WERI-Rb-1 (cell line): Measurements from ENCODE around the gene GPR132.
A peak's percentile ranks its signal among the peaks of the same experiment; 100 is the strongest.

Experiments used
- DNase-seq: peaks from one replicate; pipeline ENCODE4 v3.0.0-alpha.2; 2020
- H3K27ac ChIP-seq: fragments of 250-450 bp; sonication (Bioruptor Pico); 2 replicates; pipeline ENCODE4 v1.5.1; 2020; ENCODE audit warnings: mild to moderate bottlenecking, moderate library complexity
- H3K27me3 ChIP-seq: fragments of 250-450 bp; sonication (Bioruptor Pico); 2 replicates; pipeline ENCODE4 v1.5.1; 2021; ENCODE audit warnings: mild to moderate bottlenecking, low read depth, moderate library complexity; ENCODE audit not compliant: insufficient read depth, severe bottlenecking
- H3K36me3 ChIP-seq: fragments of 250-450 bp; sonication (Bioruptor Pico); 2 replicates; pipeline ENCODE4 v1.5.1; 2020; ENCODE audit warnings: mild to moderate bottlenecking, moderate library complexity
- H3K4me3 ChIP-seq: 2 replicates; pipeline ENCODE4 v1.5.1; 2011; ENCODE audit warnings: low read depth, mild to moderate bottlenecking, control low read depth, low read length
- H3K9me3 ChIP-seq: fragments of 250-450 bp; sonication (Bioruptor Pico); 2 replicates; pipeline ENCODE4 v1.5.1; 2021; ENCODE audit warnings: mild to moderate bottlenecking, moderate library complexity; ENCODE audit not compliant: severe bottlenecking
- CTCF ChIP-seq: IDR thresholded peaks from 2 replicates; pipeline ENCODE4 v1.5.1; 2011; ENCODE audit warnings: low read depth, mild to moderate bottlenecking, control low read depth, inconsistent platforms, low read length

The GPR132 gene

GRCh38 chr14:105058521-105059034 lies 6.7 kb downstream of the GPR132 start:
- Histone ChIP-seq H3K27ac (no peak overlapping the region), H3K27me3 (no peaks in the 10 kb centered on the region)
- DNase-seq: no peak

GRCh38 chr14:105056303-105056831 lies 8.9 kb downstream of the GPR132 start:
- TF ChIP-seq CTCF: no peak
- H3K9me3 ChIP-seq: no peaks in the 10 kb centered on the region
- no peak overlapping the region for H3K27ac ChIP-seq
- no peak overlapping the region for H3K4me3 ChIP-seq
- DNase-seq: no peak
- H3K27me3 ChIP-seq: no peaks in the 10 kb centered on the region
- H3K36me3 ChIP-seq: no peaks in the 10 kb centered on the region

More at GRCh38 chr14:105058521-105059034, 6.7 kb downstream of the GPR132 start:
- Histone ChIP-seq H3K9me3 (no peaks in the 10 kb centered on the region), H3K36me3 (no peaks in the 10 kb centered on the region), H3K4me3 (no peak overlapping the region)
- 0 out of 2 replicates have a peak, but pooled peaks have one; percentile 15 for TF ChIP-seq CTCF

- H3K9me3 ChIP-seq: no peaks in the 10 kb centered on the region
- no peaks in the 10 kb centered on the region for H3K36me3 ChIP-seq
- DNase-seq: no peak
- H3K27me3 ChIP-seq: no peaks in the 10 kb centered on the region
- no peak for TF ChIP-seq CTCF
- no peak overlapping the region for H3K27ac ChIP-seq
- no peak overlapping the region for H3K4me3 ChIP-seq
Measured at GRCh38 chr14:105055736-105056302, 9.4 kb downstream of the GPR132 start.

GRCh38 chr14:105055334-105055733 lies 9.9 kb downstream of the GPR132 start:
- Histone ChIP-seq H3K27me3 (no peaks in the 10 kb centered on the region), H3K4me3 (no peak overlapping the region), H3K36me3 (no peaks in the 10 kb centered on the region), H3K27ac (no peak overlapping the region), H3K9me3 (no peaks in the 10 kb centered on the region)
- DNase-seq: no peak
- TF ChIP-seq CTCF: no peak

GRCh38 chr14:105053996-105054395 lies 11.2 kb downstream of the GPR132 start:
- no peak for TF ChIP-seq CTCF
- Histone ChIP-seq H3K27me3 (no peaks in the 10 kb centered on the region), H3K27ac (no peak overlapping the region), H3K36me3 (no peaks in the 10 kb centered on the region), H3K9me3 (no peaks in the 10 kb centered on the region), H3K4me3 (no peak overlapping the region)
- DNase-seq: no peak

- TF ChIP-seq CTCF: no peak
- H3K36me3 ChIP-seq: no peaks in the 10 kb centered on the region
- peak; percentile 82 for DNase-seq
Measured at GRCh38 chr14:105053421-105053820, 11.8 kb downstream of the GPR132 start.

More at GRCh38 chr14:105053421-105053820, 11.8 kb downstream of the GPR132 start:
- Histone ChIP-seq H3K27ac (peak overlapping the region; percentile 16; the same call in 1 of the 2 replicates), H3K4me3 (no peak overlapping the region), H3K27me3 (no peaks in the 10 kb centered on the region), H3K9me3 (no peaks in the 10 kb centered on the region)
